Midbrain (tissue), 1 donor: Measurements from ENCODE around the gene GFER.
"Not testable (repeated sequence)": the region's sequence is repeated elsewhere in the genome, so short reads cannot be mapped to it uniquely, and the experiment has no call there.

Experiments used
- DNase-seq: peaks from one replicate; lab custom pipeline; 2025; lab: John Stamatoyannopoulos, UW

GFER gene

GRCh38 chr16:2005646-2006045 is 21.7 kb downstream of the GFER start:
- no peak for DNase-seq

- DNase-seq = no peak
Observed at GRCh38 chr16:2006317-2006716, 22.3 kb downstream of the GFER start.

- no peak for DNase-seq
Observed at GRCh38 chr16:2007081-2007836, 23.3 kb downstream of the GFER start.

- DNase-seq = no peak
Observed at GRCh38 chr16:2008009-2008526, 24.1 kb downstream of the GFER start.

GRCh38 chr16:2008631-2009163 is 24.7 kb downstream of the GFER start:
- no peak for DNase-seq

GRCh38 chr16:2009164-2009711 is 25.2 kb downstream of the GFER start:
- DNase-seq = no peak

- peak; percentile 90 for DNase-seq
Observed at GRCh38 chr16:2009791-2010510, 26.0 kb downstream of the GFER start, which contains the start of gene ZNF598. Gene ZNF598 (minus strand): TSS chr16:2009821.

GRCh38 chr16:2011726-2012125 is 27.7 kb downstream of the GFER start:
- DNase-seq = not testable (repeated sequence)

- DNase-seq = no peak
Observed at GRCh38 chr16:2013527-2013926, 29.5 kb downstream of the GFER start.

- DNase-seq = no peak
Observed at GRCh38 chr16:2015117-2015946, 31.3 kb downstream of the GFER start.

- DNase-seq = no peak
Observed at GRCh38 chr16:2015947-2016208, 31.9 kb downstream of the GFER start.

GRCh38 chr16:2016407-2016922 is 32.5 kb downstream of the GFER start:
- DNase-seq = no peak

- no peak for DNase-seq
Observed at GRCh38 chr16:2019518-2019920, 35.5 kb downstream of the GFER start, which contains the start of gene NPW. Gene NPW (plus strand): TSS chr16:2019785.

GRCh38 chr16:2019921-2020831 is 36.2 kb downstream of the GFER start:
- no peak for DNase-seq

- DNase-seq = no peak
Observed at GRCh38 chr16:2022723-2023091, 38.7 kb downstream of the GFER start.

- DNase-seq = peak; percentile 92
Observed at GRCh38 chr16:2023092-2024031, 39.4 kb downstream of the GFER start.

GRCh38 chr16:2024032-2024420 is 40.0 kb downstream of the GFER start:
- no peak for DNase-seq

GRCh38 chr16:2025251-2025650 is 41.3 kb downstream of the GFER start:
- DNase-seq = no peak

- no peak for DNase-seq
Observed at GRCh38 chr16:2025878-2026460, 42.0 kb downstream of the GFER start.
